NCI-H146 treated with DMSO at 0.1 percent for 48 hours (cell line): ENCODE data around the gene BCAR3.
"Not testable (repeated sequence)": the region's sequence is repeated elsewhere in the genome, so short reads cannot be mapped to it uniquely, and the experiment has no call there.

Experiments
- DNase-seq: peaks from one replicate; lab custom pipeline; 2025; ENCODE audit not compliant: unreplicated experiment; lab: John Stamatoyannopoulos, UW

The BCAR3 gene

GRCh38 chr1:93554883-93555872, 126.5 kb downstream of the BCAR3 start:
- no peak for DNase-seq

- DNase-seq: not testable (repeated sequence)
Measured at GRCh38 chr1:93553886-93554490, 127.6 kb downstream of the BCAR3 start.

- no peak for DNase-seq
Measured at GRCh38 chr1:93552741-93553455, 128.7 kb downstream of the BCAR3 start.

- no peak for DNase-seq
Measured at GRCh38 chr1:93549811-93550210, 131.8 kb downstream of the BCAR3 start.

GRCh38 chr1:93549131-93549530, 132.5 kb downstream of the BCAR3 start:
- DNase-seq: no peak

GRCh38 chr1:93546162-93546863, 135.3 kb downstream of the BCAR3 start:
- no peak for DNase-seq

- no peak for DNase-seq
Measured at GRCh38 chr1:93542398-93542797, 139.2 kb downstream of the BCAR3 start.

- no peak for DNase-seq
Measured at GRCh38 chr1:93541045-93541444, 140.6 kb downstream of the BCAR3 start.

- no peak for DNase-seq
Measured at GRCh38 chr1:93537924-93538323, 143.7 kb downstream of the BCAR3 start.

GRCh38 chr1:93537396-93537795, 144.2 kb downstream of the BCAR3 start:
- no peak for DNase-seq

- no peak for DNase-seq
Measured at GRCh38 chr1:93533677-93534076, 148.0 kb downstream of the BCAR3 start.

- no peak for DNase-seq
Measured at GRCh38 chr1:93532780-93533378, 148.8 kb downstream of the BCAR3 start.

- no peak for DNase-seq
Measured at GRCh38 chr1:93531193-93531592, 150.4 kb downstream of the BCAR3 start.

- DNase-seq: no peak
Measured at GRCh38 chr1:93528412-93528811, 153.2 kb downstream of the BCAR3 start.

GRCh38 chr1:93526431-93526830, 155.2 kb downstream of the BCAR3 start:
- DNase-seq: no peak

- no peak for DNase-seq
Measured at GRCh38 chr1:93525431-93525830, 156.2 kb downstream of the BCAR3 start.

GRCh38 chr1:93522721-93523120, 158.9 kb downstream of the BCAR3 start:
- no peak for DNase-seq

- no peak for DNase-seq
Measured at GRCh38 chr1:93521618-93522017, 160.0 kb downstream of the BCAR3 start.

- DNase-seq: no peak
Measured at GRCh38 chr1:93519199-93519829, 162.3 kb downstream of the BCAR3 start.

- no peak for DNase-seq
Measured at GRCh38 chr1:93518516-93518915, 163.1 kb downstream of the BCAR3 start.
